Measurements from ENCODE around the gene CSK.

CSK gene

GRCh38 chr15:74838746-74839525, 57.1 kb downstream of the CSK start:
- no peak for DNase-seq (ENCODE audit: extremely low spot score, insufficient read length, low read depth)
- FAIRE-seq, result no peak

DNA sequence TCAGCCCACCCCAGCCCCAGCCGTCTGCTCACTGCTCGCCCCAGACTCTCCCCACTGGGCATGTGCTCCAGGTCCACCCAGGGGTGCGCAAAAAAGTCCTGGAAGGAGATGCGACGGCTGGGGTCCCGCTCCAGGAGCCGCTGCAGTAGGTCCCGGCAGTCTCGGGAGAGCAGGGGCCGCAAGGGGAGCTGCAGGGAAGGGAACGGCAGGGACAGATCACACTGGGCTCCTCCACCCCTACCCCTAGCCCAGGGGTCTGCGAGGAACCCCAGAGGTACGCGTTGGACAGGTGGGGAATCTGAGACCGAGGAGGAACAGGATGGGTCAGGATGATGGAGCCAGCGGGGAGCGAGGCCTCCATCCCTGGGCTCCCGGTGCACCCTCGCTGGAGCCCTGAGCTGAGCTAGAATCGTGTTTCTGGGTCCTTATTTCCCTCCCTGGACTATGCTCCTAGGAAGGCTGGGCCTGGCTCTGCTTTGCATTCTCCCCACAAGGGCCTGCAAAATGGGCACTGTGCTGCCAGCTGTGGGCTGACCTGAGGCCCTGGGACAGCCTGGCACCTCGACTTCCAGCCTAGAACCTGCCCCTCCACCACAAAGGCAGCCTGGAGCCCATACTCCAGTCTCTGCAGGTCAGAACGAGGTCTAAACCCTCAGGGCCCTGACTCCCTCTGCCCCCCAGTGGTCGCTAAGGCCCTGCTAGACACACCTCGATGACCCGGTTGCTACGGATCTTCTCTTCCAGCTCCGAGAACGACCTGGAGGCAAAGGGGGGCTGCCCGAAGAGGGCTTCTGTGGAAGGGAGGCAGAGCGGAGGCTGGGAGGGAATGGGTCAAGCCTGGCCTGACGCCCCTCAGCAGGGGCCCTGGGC, 57.9 kb downstream of the CSK start:
- no peak for DNase-seq (ENCODE audit: extremely low spot score, insufficient read length, low read depth)
- no peak for FAIRE-seq

DNA sequence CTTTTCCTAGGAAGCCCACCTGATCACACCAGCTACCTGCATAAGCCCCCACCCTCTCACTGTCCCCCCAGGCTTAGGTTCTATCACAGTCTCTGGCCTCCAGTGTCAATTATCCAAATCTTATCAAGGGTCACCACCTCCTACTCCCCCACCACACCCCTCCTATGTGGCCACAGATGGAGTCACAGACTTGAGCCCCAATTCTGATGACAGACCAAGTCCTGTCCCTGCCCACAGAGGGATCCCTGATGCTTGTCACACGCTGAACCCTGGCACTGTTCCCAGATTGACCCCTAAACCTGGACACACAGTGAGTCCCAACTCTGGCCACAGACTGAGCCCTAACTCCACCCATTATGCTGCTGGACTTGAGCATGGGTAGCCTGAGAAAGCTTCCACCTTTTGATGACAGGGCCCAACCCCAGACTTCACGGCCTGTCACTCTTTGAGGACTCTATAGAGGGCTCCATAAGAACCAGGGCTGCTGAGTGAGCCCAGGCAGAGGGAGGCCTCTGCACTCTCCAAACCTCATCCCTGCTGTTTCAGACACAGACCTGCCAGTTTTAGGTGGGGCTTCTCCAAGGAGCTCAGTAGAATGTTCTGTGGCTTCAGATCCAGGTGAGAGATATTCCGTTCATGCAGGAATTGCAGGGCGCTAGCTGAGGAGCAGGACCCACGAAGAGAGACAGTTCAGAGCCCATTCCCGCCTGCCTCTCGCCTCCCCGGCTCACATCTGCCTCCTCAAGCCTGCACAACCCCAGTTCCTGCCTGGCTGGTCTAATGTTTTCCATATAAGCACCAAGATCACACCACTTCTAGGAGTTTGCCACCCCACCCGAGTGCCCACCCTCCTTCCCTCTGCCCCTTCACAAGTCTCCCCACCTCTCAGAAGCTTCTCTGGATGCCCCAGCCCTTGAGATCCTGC, 59.2 kb downstream of the CSK start:
- FAIRE-seq (no peak), DNase-seq (ENCODE audit: extremely low spot score, insufficient read length, low read depth) (no peak)

GRCh38 chr15:74841891-74842373, 60.1 kb downstream of the CSK start:
- no peak for FAIRE-seq

GRCh38 chr15:74842581-74843444, 60.9 kb downstream of the CSK start, which contains the start of gene ULK3:
Gene ULK3, minus strand, starts transcription at chr15:74843156. Its CDS starts 51 bp downstream, at chr15:74843105.
- DNase-seq (ENCODE audit: extremely low spot score, insufficient read length, low read depth) (peak; percentile 95), FAIRE-seq (peak; percentile 81)

More at GRCh38 chr15:74841891-74842373, 60.1 kb downstream of the CSK start:
- DNase-seq (ENCODE audit: extremely low spot score, insufficient read length, low read depth), result no peak

DNA sequence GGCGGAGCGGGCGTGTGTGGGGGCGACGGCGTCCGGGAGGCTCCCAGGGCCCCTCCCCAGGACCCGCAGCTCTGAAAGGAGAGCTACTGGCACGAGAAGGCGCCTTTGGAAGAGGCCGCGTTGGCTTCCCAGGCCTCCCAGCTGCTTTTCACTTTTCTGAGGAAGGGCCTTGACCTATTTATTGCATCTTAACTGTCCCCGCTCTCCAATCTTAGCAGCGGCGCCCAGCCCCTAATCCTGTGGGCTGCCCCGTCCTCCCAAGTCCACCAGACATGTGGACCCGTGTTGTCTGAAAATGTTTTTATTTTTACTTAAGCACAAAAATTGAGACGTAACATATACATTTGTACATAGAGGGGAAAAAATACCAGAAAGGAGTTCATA, 61.6 kb downstream of the CSK start:
- FAIRE-seq (no peak), DNase-seq (ENCODE audit: extremely low spot score, insufficient read length, low read depth) (no peak)

- DNase-seq (ENCODE audit: extremely low spot score, insufficient read length, low read depth) (no peak), FAIRE-seq (no peak)
Observed at GRCh38 chr15:74843891-74844299, 62.0 kb downstream of the CSK start.

GRCh38 chr15:74844319-74845207, 62.7 kb downstream of the CSK start:
- no peak for DNase-seq (ENCODE audit: extremely low spot score, insufficient read length, low read depth)
- FAIRE-seq, result no peak

- no peak for FAIRE-seq
- no peak for DNase-seq (ENCODE audit: extremely low spot score, insufficient read length, low read depth)
Observed at GRCh38 chr15:74845208-74845568, 63.3 kb downstream of the CSK start.

DNA sequence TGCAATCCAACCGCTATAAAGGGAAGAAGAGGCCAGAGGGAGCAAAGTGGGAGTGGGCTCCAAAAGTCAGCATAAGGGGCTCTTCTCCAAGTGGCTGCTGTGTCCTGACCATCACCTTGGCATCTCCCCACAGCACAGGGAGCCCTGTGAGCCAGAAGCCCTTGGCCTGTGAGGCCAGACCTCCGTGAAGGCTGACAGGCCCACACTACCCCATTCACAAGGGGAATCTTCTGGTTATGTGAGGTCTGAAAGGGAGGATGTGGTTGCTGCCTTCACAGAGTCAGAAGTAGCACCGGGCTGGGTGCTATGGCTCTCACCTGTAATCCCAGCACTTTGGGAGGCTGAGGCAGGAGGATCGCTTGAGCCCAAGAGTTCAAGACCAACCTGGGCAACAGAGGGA, 63.7 kb downstream of the CSK start:
- FAIRE-seq (no peak), DNase-seq (ENCODE audit: extremely low spot score, insufficient read length, low read depth) (no peak)

GRCh38 chr15:74847432-74847831, 65.6 kb downstream of the CSK start:
- no peak for FAIRE-seq
- no peak for DNase-seq (ENCODE audit: extremely low spot score, insufficient read length, low read depth)

GRCh38 chr15:74850393-74850792, 68.5 kb downstream of the CSK start:
- FAIRE-seq (no peak), DNase-seq (ENCODE audit: extremely low spot score, insufficient read length, low read depth) (no peak)

- DNase-seq (ENCODE audit: extremely low spot score, insufficient read length, low read depth), result no peak
- no peak for FAIRE-seq
Observed at GRCh38 chr15:74851960-74852359, 70.1 kb downstream of the CSK start.

Measured in GM18507 (cell line).